Skeletal muscle satellite cell (primary cell): ENCODE measurements around the gene OLA1.

Experiments
- H3K27me3 ChIP-seq: 2 replicates; pipeline ENCODE4 v1.7.0; 2013; ENCODE audit warnings: low read length; ENCODE audit not compliant: control insufficient read depth, insufficient read depth
- H3K36me3 ChIP-seq: 2 replicates; pipeline ENCODE4 v1.7.0; 2013; ENCODE audit warnings: mild to moderate bottlenecking, control low read depth, low read length; ENCODE audit not compliant: insufficient read depth
- H3K4me1 ChIP-seq: 2 replicates; pipeline ENCODE4 v1.7.0; 2013; ENCODE audit warnings: low read length; ENCODE audit not compliant: control insufficient read depth, insufficient read depth
- H3K4me2 ChIP-seq: 2 replicates; pipeline ENCODE4 v1.7.0; 2013; ENCODE audit warnings: mild to moderate bottlenecking, low read length
- H3K4me3 ChIP-seq: 2 replicates; pipeline ENCODE4 v1.7.0; 2013; ENCODE audit warnings: low read length
- H3K9ac ChIP-seq: 2 replicates; pipeline ENCODE4 v1.7.0; 2013; ENCODE audit warnings: mild to moderate bottlenecking, low read depth, low read length, moderate library complexity
- H3K9me3 ChIP-seq: replicated peaks from 2 replicates; pipeline ENCODE4 v1.7.0; 2013; ENCODE audit warnings: mild to moderate bottlenecking, control low read depth, low read length

Gene OLA1

DNA sequence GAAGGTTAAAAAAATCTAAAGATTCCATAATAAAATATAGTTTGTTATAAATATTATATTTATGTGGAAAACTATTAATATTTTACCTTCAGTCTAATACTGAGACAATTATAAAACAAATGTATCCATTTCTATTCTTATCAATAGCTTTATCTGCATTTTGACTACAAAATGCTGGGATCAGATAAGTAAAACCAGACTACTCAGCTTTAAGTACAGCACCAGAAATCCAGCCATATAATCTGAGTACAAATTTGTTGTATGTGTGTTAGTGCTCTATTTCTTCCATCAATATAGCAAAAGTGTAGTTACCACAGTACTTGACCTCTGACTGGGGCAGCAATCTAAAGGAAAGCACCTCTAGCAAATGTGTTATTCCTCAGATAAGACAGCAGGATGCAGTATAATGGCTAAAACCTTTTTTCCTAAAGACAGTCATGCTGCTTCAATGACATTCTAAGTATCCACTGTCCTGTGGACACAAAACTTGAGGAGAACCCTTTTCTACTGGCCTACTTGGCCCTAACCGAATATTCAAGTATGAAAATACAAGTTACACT is 68.1 kb downstream of the OLA1 start:
- Histone ChIP-seq H3K4me3 (no peak overlapping the region), H3K4me1 (peaks cover 5% of the 10 kb centered on the region), H3K9ac (no peak overlapping the region), H3K27me3 (no peaks in the 10 kb centered on the region), H3K4me2 (no peak overlapping the region), H3K9me3 (no peaks in the 10 kb centered on the region), H3K36me3 (no peaks in the 10 kb centered on the region)

DNA sequence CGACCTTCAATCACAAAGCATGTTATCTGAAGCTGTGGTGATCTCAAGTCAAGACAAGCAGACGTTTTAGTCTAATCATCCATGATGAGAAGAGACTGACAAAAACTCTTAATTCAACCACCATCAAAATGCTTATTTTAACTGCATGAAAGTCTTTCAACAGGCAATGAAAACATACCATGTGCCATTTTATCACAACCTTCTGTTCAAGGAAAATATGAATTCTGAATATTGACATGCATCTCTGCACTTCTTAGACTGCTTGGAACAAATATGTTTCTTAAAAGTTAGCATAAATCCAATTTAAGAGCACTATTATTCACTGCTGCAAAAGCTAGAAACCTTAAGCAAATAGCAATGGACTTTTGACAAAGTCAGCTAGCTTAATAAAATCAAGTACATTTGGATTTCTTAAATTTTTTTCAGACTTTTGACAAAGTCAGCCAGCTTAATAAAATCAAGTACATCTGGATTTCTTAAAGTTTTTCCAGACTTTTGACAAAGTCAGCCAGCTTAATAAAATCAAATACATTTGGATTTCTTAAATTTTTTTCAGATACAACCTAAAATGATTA is 70.9 kb downstream of the OLA1 start:
- H3K36me3 ChIP-seq = peaks cover 3% of the 10 kb centered on the region
- H3K4me3 ChIP-seq = no peak overlapping the region
- H3K27me3 ChIP-seq = no peaks in the 10 kb centered on the region
- H3K9ac ChIP-seq = no peak overlapping the region
- H3K4me2 ChIP-seq = no peak overlapping the region
- peaks cover 5% of the 10 kb centered on the region for H3K4me1 ChIP-seq
- H3K9me3 ChIP-seq = no peaks in the 10 kb centered on the region

GRCh38 chr2:174176898-174177297 is 71.4 kb downstream of the OLA1 start:
- H3K4me2 ChIP-seq = no peak overlapping the region
- H3K27me3 ChIP-seq = no peaks in the 10 kb centered on the region
- peaks cover 5% of the 10 kb centered on the region for H3K4me1 ChIP-seq
- H3K9me3 ChIP-seq = no peaks in the 10 kb centered on the region
- no peak overlapping the region for H3K4me3 ChIP-seq
- no peak overlapping the region for H3K9ac ChIP-seq
- peaks cover 6% of the 10 kb centered on the region for H3K36me3 ChIP-seq

- no peaks in the 10 kb centered on the region for H3K9me3 ChIP-seq
- H3K27me3 ChIP-seq = no peaks in the 10 kb centered on the region
- no peaks in the 10 kb centered on the region for H3K4me1 ChIP-seq
- H3K9ac ChIP-seq = no peak overlapping the region
- H3K4me2 ChIP-seq = no peak overlapping the region
- no peak overlapping the region for H3K4me3 ChIP-seq
- peaks cover 6% of the 10 kb centered on the region for H3K36me3 ChIP-seq
Measured at GRCh38 chr2:174174741-174175140, 73.6 kb downstream of the OLA1 start.

- H3K4me1 ChIP-seq = no peaks in the 10 kb centered on the region
- no peak overlapping the region for H3K4me2 ChIP-seq
- no peak overlapping the region for H3K4me3 ChIP-seq
- peaks cover 4% of the 10 kb centered on the region for H3K9me3 ChIP-seq
- no peak overlapping the region for H3K9ac ChIP-seq
- H3K27me3 ChIP-seq = no peaks in the 10 kb centered on the region
- peaks cover 6% of the 10 kb centered on the region for H3K36me3 ChIP-seq
Measured at GRCh38 chr2:174172802-174173355, 75.5 kb downstream of the OLA1 start.

- no peaks in the 10 kb centered on the region for H3K4me1 ChIP-seq
- peaks cover 6% of the 10 kb centered on the region for H3K36me3 ChIP-seq
- H3K9me3 ChIP-seq = peaks cover 4% of the 10 kb centered on the region
- H3K9ac ChIP-seq = no peak overlapping the region
- H3K4me2 ChIP-seq = no peak overlapping the region
- no peaks in the 10 kb centered on the region for H3K27me3 ChIP-seq
- no peak overlapping the region for H3K4me3 ChIP-seq
Measured at GRCh38 chr2:174171686-174172445, 76.5 kb downstream of the OLA1 start.

DNA sequence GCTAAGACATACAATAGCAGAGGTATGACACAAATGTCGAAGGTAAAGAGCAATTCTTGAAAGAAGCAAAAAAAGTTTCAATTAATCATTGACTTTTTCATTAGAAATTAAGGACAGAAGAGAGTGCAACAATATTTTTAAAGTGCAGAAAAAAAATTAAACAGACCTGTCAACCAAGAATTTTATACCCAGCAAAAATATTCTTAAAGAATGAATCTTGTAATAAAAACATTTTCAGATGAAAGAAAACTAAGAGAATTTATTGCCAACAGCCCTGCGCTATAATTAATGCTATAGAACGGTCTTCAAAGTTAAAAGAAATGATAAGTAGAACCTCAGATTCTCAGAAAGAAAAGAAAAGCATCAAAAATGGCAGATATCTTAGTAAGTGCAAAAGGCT is 79.0 kb downstream of the OLA1 start:
- H3K36me3 ChIP-seq = peaks cover 6% of the 10 kb centered on the region
- H3K9ac ChIP-seq = no peak overlapping the region
- H3K4me3 ChIP-seq = no peak overlapping the region
- H3K27me3 ChIP-seq = no peaks in the 10 kb centered on the region
- no peak overlapping the region for H3K4me2 ChIP-seq
- H3K9me3 ChIP-seq = peaks cover 4% of the 10 kb centered on the region
- no peaks in the 10 kb centered on the region for H3K4me1 ChIP-seq

DNA sequence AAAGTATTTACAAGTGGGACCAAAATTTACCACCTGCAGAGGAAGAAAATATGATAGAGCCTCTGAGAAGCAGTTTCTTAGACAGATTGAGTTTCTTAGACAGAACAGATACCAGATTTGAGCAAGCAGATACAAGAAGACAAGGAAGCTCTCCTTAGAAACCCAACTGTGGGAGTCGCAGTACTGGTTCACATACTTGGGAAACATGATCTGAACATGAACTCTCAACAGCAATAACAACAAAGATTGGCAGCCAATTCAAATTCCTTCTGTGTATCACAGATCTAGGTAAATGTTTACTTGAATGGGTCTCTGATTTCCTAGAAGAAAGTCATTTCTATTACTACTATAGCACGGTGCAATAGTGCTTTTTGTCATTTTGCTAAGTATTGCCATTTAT is 82.1 kb downstream of the OLA1 start:
- Histone ChIP-seq H3K4me3 (no peak overlapping the region), H3K27me3 (no peaks in the 10 kb centered on the region), H3K9me3 (peaks cover 4% of the 10 kb centered on the region), H3K9ac (no peak overlapping the region), H3K4me1 (no peaks in the 10 kb centered on the region), H3K36me3 (no peaks in the 10 kb centered on the region), H3K4me2 (no peak overlapping the region)

DNA sequence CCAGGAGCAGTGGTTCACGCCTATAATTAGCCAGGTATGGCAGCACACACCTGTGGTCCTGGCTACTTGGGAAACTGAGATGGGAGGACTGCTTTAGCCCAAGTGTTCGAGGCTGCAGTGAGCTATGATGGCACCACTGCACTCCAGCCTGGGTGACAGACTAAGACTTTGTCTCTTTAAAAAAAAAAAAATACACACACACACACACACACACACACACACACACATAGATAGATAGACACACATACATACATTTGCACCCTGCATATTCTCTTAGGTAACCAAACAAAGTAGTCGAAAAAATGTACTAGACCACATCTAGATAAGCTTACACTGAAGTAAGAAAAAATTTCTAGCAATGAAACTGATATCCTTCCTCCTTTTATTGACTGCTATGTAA is 86.8 kb downstream of the OLA1 start:
- H3K27me3 ChIP-seq = no peaks in the 10 kb centered on the region
- no peak overlapping the region for H3K9ac ChIP-seq
- H3K9me3 ChIP-seq = no peaks in the 10 kb centered on the region
- H3K36me3 ChIP-seq = no peaks in the 10 kb centered on the region
- H3K4me2 ChIP-seq = no peak overlapping the region
- H3K4me1 ChIP-seq = no peaks in the 10 kb centered on the region
- no peak overlapping the region for H3K4me3 ChIP-seq

DNA sequence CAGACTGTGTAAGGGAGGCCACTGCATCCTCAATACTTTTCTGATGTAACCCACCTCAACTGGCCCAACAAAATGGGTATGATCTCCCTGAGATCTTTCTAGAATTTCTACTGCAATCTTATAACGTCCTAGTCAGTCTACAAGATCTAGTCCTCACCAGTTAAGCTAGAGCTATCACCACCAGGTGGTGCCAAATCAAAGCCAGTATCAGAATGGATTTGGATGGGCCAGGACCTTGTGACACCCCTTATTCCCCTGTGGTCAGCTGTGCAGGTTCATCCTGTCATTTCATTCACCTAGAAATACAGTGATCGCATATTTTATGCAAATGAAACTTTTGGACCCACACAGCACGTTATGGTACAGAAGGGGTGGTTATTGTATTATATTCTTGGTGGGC is 90.3 kb downstream of the OLA1 start:
- Histone ChIP-seq H3K27me3 (no peaks in the 10 kb centered on the region), H3K4me2 (no peak overlapping the region), H3K4me3 (no peak overlapping the region), H3K9ac (no peak overlapping the region), H3K36me3 (no peaks in the 10 kb centered on the region), H3K4me1 (peaks cover 12% of the 10 kb centered on the region), H3K9me3 (no peaks in the 10 kb centered on the region)

- Histone ChIP-seq H3K9ac (no peak overlapping the region), H3K4me3 (no peak overlapping the region), H3K4me1 (peaks cover 12% of the 10 kb centered on the region), H3K36me3 (no peaks in the 10 kb centered on the region), H3K4me2 (no peak overlapping the region), H3K27me3 (no peaks in the 10 kb centered on the region), H3K9me3 (no peaks in the 10 kb centered on the region)
Measured at GRCh38 chr2:174157053-174157452, 91.3 kb downstream of the OLA1 start.
